ENCODE data around the gene CHST7.

DNA sequence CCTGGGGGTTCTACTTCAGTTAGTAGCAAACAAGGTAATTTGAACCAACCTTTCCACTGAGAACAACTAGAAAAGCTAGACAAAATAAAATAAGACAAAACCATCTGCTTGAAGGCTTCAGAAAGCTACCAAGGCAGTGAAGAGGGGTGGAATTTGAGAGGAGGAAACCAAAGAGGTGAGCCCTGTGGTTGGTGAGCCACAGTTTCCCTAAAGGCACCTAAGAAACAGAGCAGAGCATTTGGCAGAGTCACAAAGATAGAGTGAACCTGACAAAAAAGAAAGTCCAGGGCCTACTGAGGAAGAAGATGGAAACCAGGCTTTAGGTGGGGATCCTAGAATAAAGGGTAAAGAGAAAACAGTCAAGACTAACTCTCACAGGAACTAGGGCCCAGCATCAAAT, 44.3 kb downstream of the CHST7 start:
- TF ChIP-seq, protein P1, sequence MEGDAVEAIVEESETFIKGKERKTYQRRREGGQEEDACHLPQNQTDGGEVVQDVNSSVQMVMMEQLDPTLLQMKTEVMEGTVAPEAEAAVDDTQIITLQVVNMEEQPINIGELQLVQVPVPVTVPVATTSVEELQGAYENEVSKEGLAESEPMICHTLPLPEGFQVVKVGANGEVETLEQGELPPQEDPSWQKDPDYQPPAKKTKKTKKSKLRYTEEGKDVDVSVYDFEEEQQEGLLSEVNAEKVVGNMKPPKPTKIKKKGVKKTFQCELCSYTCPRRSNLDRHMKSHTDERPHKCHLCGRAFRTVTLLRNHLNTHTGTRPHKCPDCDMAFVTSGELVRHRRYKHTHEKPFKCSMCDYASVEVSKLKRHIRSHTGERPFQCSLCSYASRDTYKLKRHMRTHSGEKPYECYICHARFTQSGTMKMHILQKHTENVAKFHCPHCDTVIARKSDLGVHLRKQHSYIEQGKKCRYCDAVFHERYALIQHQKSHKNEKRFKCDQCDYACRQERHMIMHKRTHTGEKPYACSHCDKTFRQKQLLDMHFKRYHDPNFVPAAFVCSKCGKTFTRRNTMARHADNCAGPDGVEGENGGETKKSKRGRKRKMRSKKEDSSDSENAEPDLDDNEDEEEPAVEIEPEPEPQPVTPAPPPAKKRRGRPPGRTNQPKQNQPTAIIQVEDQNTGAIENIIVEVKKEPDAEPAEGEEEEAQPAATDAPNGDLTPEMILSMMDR (IDR thresholded peaks at IDR 0.05; ENCODE audit: low read depth, low read length): no peak
- TF ChIP-seq POLR2A (IDR thresholded peaks at IDR 0.05; ENCODE audit: extremely low read depth, insufficient read length) (no peak), MYC (IDR thresholded peaks at IDR 0.05; ENCODE audit: low read depth, low read length) (no peak)
- TF ChIP-seq, protein P2, sequence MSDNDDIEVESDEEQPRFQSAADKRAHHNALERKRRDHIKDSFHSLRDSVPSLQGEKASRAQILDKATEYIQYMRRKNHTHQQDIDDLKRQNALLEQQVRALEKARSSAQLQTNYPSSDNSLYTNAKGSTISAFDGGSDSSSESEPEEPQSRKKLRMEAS (IDR thresholded peaks at IDR 0.05; ENCODE audit: low read depth, low read length): no peak
